Activated T-helper 1 cell treated with anti-CD3 and anti-CD28 coated beads, Interleukin-12 subunit alpha, Interleukin-12 subunit beta, Interleukin-2, Interleukin-4 antibody, amounts not matched to agents 30 ng/mL and 10 ng/mL and 1 ng/mL, durations not matched to agents 14 hours and 24 hours and 36 hours (primary cell): Measurements from ENCODE around the gene KRTAP5-3. TPM values are rescaled to one million over a fixed set of nuclear protein-coding genes. Genes with fewer than 3 reads are reported as not detected.
A peak's percentile ranks its signal among the peaks of the same experiment; 100 is the strongest.

Source experiments
- DNase-seq: peaks from one replicate; pipeline ENCODE4 v3.0.0; 2021; ENCODE audit warnings: low spot score
- H3K27ac Mint-ChIP-seq: one replicate; pipeline ENCODE4 v1.8.0; 2021; ENCODE audit warnings: mild to moderate bottlenecking, mixed read lengths
- H3K27me3 Mint-ChIP-seq: one replicate; pipeline ENCODE4 v1.8.0; 2022; ENCODE audit warnings: mild to moderate bottlenecking, moderate library complexity, mixed read lengths; ENCODE audit not compliant: insufficient read depth
- H3K36me3 Mint-ChIP-seq: one replicate; pipeline ENCODE4 v1.8.0; 2021; ENCODE audit warnings: low read depth, mixed read lengths
- H3K4me1 Mint-ChIP-seq: one replicate; pipeline ENCODE4 v1.8.0; 2021; ENCODE audit warnings: low read depth, mixed read lengths
- H3K4me3 Mint-ChIP-seq: one replicate; pipeline ENCODE4 v1.8.0; 2021; ENCODE audit warnings: mild to moderate bottlenecking, moderate library complexity, mixed read lengths
- H3K9me3 Mint-ChIP-seq: one replicate; pipeline ENCODE4 v1.8.0; 2021; ENCODE audit warnings: mixed read lengths
- intact Hi-C: fragments of 100-400 bp; cut with micrococcal nuclease; formaldehyde crosslinking; loops from one replicate; pipeline ENCODE4 v1.15.1; 2024
- total RNA-seq: library from RNA; stranded (reverse); gene quantifications from 2 replicates; pipeline ENCODE4 v1.2.3, GENCODE V29; 2022

The KRTAP5-3 gene
- total RNA-seq, 1 donor from 2014 or later, result not detected

DNA sequence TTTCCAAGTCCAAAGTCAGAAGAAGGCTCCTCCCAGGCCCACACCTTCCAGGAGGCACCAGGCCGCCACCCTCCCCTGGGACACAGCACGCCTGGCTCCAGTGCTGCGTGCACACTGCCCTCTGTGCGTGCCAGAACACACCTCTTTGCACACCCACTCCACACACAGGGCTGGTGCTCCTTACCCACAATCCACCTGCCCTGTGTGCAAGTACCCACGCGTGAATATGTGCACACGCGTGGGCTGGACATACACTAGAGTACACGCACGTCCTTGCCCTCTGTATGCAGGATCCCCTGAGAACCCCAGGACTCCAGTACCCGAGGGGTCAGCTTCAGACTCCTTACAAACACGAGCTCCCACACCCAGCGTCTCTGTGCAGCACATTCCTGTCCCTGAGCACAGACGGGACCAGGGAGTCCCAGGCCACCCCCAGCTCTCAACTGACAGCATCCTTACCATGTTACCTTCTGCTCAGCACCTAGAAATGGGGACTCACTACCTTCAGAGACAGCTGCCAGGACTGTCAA lies 38.9 kb downstream of the KRTAP5-3 start:
- Mint-ChIP-seq H3K4me3 (peak overlapping the region; percentile 57), H3K36me3 (no peaks in the 10 kb centered on the region), H3K4me1 (no peaks in the 10 kb centered on the region), H3K9me3 (no peaks in the 10 kb centered on the region), H3K27ac (no peak overlapping the region), H3K27me3 (peaks cover 20% of the 10 kb centered on the region)
- no peak for DNase-seq
- intact Hi-C loops, result no loop called here

DNA sequence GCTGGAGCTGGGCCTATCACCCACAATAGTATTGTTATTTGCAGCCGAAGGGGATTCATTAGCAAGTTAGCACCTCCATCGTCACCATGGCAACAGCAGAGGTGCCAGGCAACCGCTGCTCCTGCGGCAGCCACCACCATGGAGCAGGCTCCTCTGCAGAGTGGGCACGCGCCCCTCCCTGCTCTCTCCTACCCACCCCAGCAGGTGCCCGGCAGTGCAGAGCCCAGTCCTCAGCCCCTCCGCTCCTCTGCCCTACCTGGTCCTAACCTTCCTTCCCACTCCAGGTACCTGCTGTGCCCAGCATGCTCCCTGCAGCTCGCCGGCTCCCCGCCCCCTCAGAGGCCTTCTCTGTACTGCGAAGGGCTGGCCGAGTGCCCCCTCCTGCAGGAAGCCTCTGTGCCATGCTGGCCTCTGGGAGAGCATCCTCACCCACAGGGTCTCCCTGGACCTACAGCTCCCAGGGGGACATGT lies 39.8 kb downstream of the KRTAP5-3 start:
- Mint-ChIP-seq H3K4me1 (no peaks in the 10 kb centered on the region), H3K27ac (no peak overlapping the region), H3K36me3 (no peaks in the 10 kb centered on the region), H3K9me3 (no peaks in the 10 kb centered on the region), H3K27me3 (peaks cover 16% of the 10 kb centered on the region), H3K4me3 (no peak overlapping the region)
- DNase-seq, result no peak
- intact Hi-C loops, result no loop called here

DNA sequence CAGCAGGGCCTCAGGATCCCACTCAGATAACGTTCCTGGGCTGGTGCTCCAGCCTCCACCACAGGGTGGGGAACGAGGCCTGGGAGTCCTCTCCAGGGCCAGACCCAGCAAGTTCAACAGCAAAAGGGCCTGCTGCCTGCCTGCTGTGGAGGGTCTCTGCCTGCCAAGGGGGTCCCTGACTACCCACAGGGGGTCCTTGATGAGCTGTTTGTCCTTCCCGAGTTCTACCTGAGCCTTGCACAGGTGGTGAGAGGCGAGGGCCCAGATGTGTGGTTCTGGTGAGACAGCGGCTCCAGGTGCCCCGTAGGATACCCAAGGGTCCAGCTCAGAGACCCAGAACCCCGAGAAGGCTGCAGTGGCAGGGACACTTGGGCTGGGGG lies 40.6 kb downstream of the KRTAP5-3 start:
- peaks cover 14% of the 10 kb centered on the region for H3K27me3 Mint-ChIP-seq
- no peak overlapping the region for H3K27ac Mint-ChIP-seq
- H3K36me3 Mint-ChIP-seq, result no peaks in the 10 kb centered on the region
- H3K9me3 Mint-ChIP-seq, result no peaks in the 10 kb centered on the region
- H3K4me3 Mint-ChIP-seq, result no peak overlapping the region
- H3K4me1 Mint-ChIP-seq, result no peaks in the 10 kb centered on the region
- intact Hi-C loops, result no loop called here
- DNase-seq, result no peak

DNA sequence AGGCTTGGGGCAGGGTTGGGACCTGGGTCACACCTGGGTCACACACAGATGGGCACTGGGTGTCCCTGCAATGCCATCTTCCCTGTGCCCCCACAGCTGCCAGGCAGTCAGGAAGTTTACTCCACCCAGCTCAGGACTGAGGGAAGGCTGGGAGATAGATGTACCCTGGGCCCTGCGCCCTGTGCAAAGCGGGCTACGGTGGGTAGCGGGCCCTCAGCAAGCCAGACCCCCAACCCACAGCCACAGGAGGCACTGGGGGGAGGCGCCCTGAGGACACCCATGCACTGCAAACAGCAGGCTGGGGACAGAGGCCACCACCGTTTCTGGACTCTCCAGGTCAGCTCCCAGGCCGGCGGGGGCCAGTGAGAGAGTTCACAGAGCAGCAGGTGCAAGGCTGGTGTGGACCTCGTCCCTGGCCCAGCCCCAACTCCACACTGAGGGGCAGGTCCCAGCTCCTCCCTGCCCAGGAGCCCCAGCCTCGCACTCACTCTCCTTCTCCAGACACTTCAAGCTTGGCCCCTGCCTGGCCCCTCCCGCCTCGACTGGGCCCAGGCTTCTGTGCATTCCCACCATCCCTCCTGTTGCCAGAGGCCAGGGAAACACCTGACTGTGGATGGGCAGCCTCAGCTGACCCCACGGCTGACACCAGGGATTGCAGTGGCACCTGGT lies 41.1 kb downstream of the KRTAP5-3 start:
- Mint-ChIP-seq H3K27me3 (peaks cover 14% of the 10 kb centered on the region), H3K9me3 (no peaks in the 10 kb centered on the region), H3K36me3 (no peaks in the 10 kb centered on the region), H3K4me1 (no peaks in the 10 kb centered on the region), H3K4me3 (no peak overlapping the region), H3K27ac (no peak overlapping the region)
- DNase-seq, result no peak
- intact Hi-C loops, result no loop called here

GRCh38 chr11:1566381-1567051 lies 41.7 kb downstream of the KRTAP5-3 start:
- no peak overlapping the region for H3K27ac Mint-ChIP-seq
- no peaks in the 10 kb centered on the region for H3K9me3 Mint-ChIP-seq
- H3K27me3 Mint-ChIP-seq, result peaks cover 14% of the 10 kb centered on the region
- no peak for DNase-seq
- H3K36me3 Mint-ChIP-seq, result no peaks in the 10 kb centered on the region
- intact Hi-C loops, result no loop called here
- H3K4me1 Mint-ChIP-seq, result no peaks in the 10 kb centered on the region
- no peak overlapping the region for H3K4me3 Mint-ChIP-seq

GRCh38 chr11:1565904-1566247 lies 42.4 kb downstream of the KRTAP5-3 start:
- H3K27me3 Mint-ChIP-seq, result peaks cover 12% of the 10 kb centered on the region
- no peak overlapping the region for H3K27ac Mint-ChIP-seq
- no peaks in the 10 kb centered on the region for H3K4me1 Mint-ChIP-seq
- no peaks in the 10 kb centered on the region for H3K36me3 Mint-ChIP-seq
- H3K4me3 Mint-ChIP-seq, result no peak overlapping the region
- DNase-seq, result no peak
- intact Hi-C loops, result no loop called here
- no peaks in the 10 kb centered on the region for H3K9me3 Mint-ChIP-seq

- Mint-ChIP-seq H3K27ac (no peak overlapping the region), H3K4me1 (no peaks in the 10 kb centered on the region), H3K27me3 (peaks cover 9% of the 10 kb centered on the region), H3K36me3 (no peaks in the 10 kb centered on the region), H3K4me3 (no peak overlapping the region), H3K9me3 (no peaks in the 10 kb centered on the region)
- intact Hi-C loops, result no loop called here
- no peak for DNase-seq
Measured at GRCh38 chr11:1565173-1565903, 42.9 kb downstream of the KRTAP5-3 start.

GRCh38 chr11:1564535-1565172 lies 43.6 kb downstream of the KRTAP5-3 start:
- Mint-ChIP-seq H3K27ac (no peak overlapping the region), H3K4me3 (no peak overlapping the region), H3K27me3 (peaks cover 5% of the 10 kb centered on the region), H3K36me3 (no peaks in the 10 kb centered on the region), H3K4me1 (no peaks in the 10 kb centered on the region), H3K9me3 (no peaks in the 10 kb centered on the region)
- no peak for DNase-seq
- intact Hi-C loops, result no loop called here

GRCh38 chr11:1563697-1564534 lies 44.3 kb downstream of the KRTAP5-3 start:
- Mint-ChIP-seq H3K36me3 (no peaks in the 10 kb centered on the region), H3K27ac (no peak overlapping the region), H3K4me1 (no peaks in the 10 kb centered on the region), H3K9me3 (no peaks in the 10 kb centered on the region), H3K27me3 (no peaks in the 10 kb centered on the region), H3K4me3 (no peak overlapping the region)
- intact Hi-C loops, result no loop called here
- DNase-seq, result no peak

- no peaks in the 10 kb centered on the region for H3K27me3 Mint-ChIP-seq
- H3K9me3 Mint-ChIP-seq, result no peaks in the 10 kb centered on the region
- H3K36me3 Mint-ChIP-seq, result no peaks in the 10 kb centered on the region
- H3K4me3 Mint-ChIP-seq, result no peak overlapping the region
- DNase-seq, result no peak
- intact Hi-C loops, result no loop called here
- H3K4me1 Mint-ChIP-seq, result no peaks in the 10 kb centered on the region
- no peak overlapping the region for H3K27ac Mint-ChIP-seq
Measured at GRCh38 chr11:1563149-1563638, 45.1 kb downstream of the KRTAP5-3 start.

DNA sequence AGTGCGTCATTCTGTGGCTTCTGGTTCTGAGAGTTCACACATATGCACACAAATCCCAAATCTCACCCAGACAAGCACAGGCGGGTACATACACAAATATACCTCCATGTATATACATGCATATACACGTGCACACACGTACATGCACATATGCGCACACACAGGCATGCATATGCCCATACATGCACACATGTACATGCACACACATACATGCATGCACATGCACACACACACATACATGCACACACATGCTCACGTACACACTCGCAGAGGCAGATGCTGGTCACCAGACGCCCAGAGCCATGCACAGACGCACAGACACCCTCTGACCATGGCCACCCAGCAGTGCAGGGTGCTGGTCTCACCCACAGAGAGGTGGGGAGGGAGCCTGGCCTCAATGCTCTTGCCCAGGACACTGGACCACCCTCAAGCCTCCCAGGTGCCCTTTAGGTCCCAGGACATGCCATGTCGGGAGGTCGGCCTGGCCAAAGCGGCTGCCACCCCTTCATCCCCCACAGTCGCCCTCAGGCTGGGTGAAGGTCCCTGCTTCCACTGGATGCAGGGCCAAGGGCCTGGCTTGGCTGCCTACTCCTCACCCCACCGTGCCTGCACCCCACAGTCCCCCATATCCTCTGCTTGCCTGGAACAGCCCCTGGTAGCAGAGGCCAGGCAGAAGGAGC lies 45.7 kb downstream of the KRTAP5-3 start:
- no peaks in the 10 kb centered on the region for H3K36me3 Mint-ChIP-seq
- H3K4me1 Mint-ChIP-seq, result no peaks in the 10 kb centered on the region
- H3K27ac Mint-ChIP-seq, result no peak overlapping the region
- DNase-seq, result no peak
- H3K9me3 Mint-ChIP-seq, result no peaks in the 10 kb centered on the region
- intact Hi-C loops, result no loop called here
- H3K4me3 Mint-ChIP-seq, result no peak overlapping the region
- H3K27me3 Mint-ChIP-seq, result no peaks in the 10 kb centered on the region

GRCh38 chr11:1561955-1562354 lies 46.3 kb downstream of the KRTAP5-3 start:
- intact Hi-C loops, result no loop called here

More at GRCh38 chr11:1561955-1562354, 46.3 kb downstream of the KRTAP5-3 start:
- Mint-ChIP-seq H3K27ac (no peak overlapping the region), H3K9me3 (no peaks in the 10 kb centered on the region), H3K36me3 (no peaks in the 10 kb centered on the region), H3K4me1 (no peaks in the 10 kb centered on the region), H3K27me3 (no peaks in the 10 kb centered on the region), H3K4me3 (no peak overlapping the region)
- no peak for DNase-seq
